Endothelial cell of umbilical vein (primary cell): Measurements from ENCODE around the gene TADA2B. TPM values are rescaled to one million over a fixed set of nuclear protein-coding genes. Genes with fewer than 3 reads are reported as not detected.

Source experiments
- BruUV-seq: library from RNA; stranded (reverse); fragments of 400-500 nt; replicated peaks from 2 replicates; lab custom pipeline; 2021; lab: Mats Ljungman, UMichigan
- CTCF ChIA-PET: fragments of 300-600, 350-600 bp; sonication (Branson Sonifier 250); formaldehyde crosslinking; loops from one replicate; lab custom pipeline; 2021; ENCODE audit warnings: antibody characterized with exemption, inconsistent platforms; lab: Charles Lee
- POLR2A ChIA-PET: fragments of 300-600, 350-600 bp; sonication (Branson Sonifier 250); formaldehyde crosslinking; loops from one replicate; lab custom pipeline; 2021; ENCODE audit warnings: antibody characterized with exemption, inconsistent platforms; lab: Charles Lee
- DNase-seq: peaks from one replicate; pipeline ENCODE4 v3.0.0-alpha.2; 2011; ENCODE audit warnings: low read depth, low spot score
- FAIRE-seq: peaks from 2 replicates; lab custom pipeline; 2011; peaks lifted over from hg19 to GRCh38; lab: Jason Lieb, UNC
- H2AFZ ChIP-seq: 2 replicates; pipeline ENCODE4 v1.6.0; 2012; ENCODE audit warnings: low read depth, low read length, control low read depth, inconsistent platforms
- H3K27ac ChIP-seq: 2 replicates; pipeline ENCODE4 v1.5.1; 2011; ENCODE audit warnings: low read depth, mild to moderate bottlenecking, control low read depth, low read length, moderate library complexity; ENCODE audit not compliant: insufficient read depth
- H3K27me3 ChIP-seq, 2 experiments: 2 replicates each; pipeline versions ENCODE4 v1.6.0 to v1.6.1; 2011; ENCODE audit warnings: low read length in 2 of 2, mixed read lengths in 1 of 2; ENCODE audit not compliant: control insufficient read depth in 2 of 2, insufficient read depth in 2 of 2
- H3K36me3 ChIP-seq, 2 experiments: 2 replicates in 1 of 2; 3 replicates in 1 of 2; pipeline ENCODE4 v1.5.1; 2011; ENCODE audit warnings: low read length in 2 of 2, mild to moderate bottlenecking in 1 of 2, moderate library complexity in 1 of 2; ENCODE audit not compliant: control insufficient read depth in 2 of 2, insufficient read depth in 2 of 2; ENCODE audit errors: extremely low read depth in 1 of 2
- H3K4me1 ChIP-seq: 3 replicates; pipeline ENCODE4 v1.5.1; 2011; ENCODE audit warnings: mild to moderate bottlenecking, low read length; ENCODE audit not compliant: control insufficient read depth, insufficient read depth; ENCODE audit errors: extremely low read depth
- H3K4me2 ChIP-seq: 2 replicates; pipeline ENCODE4 v1.6.1; 2011; ENCODE audit warnings: low read length, control low read depth, mixed read lengths; ENCODE audit not compliant: insufficient read depth
- H3K4me3 ChIP-seq, 3 experiments: fragments of 200-600 bp in 1 of 3; sonication (generic), shearing (Covaris generic) in 1 of 3; replicated peaks in 1 of 3; 2 replicates each; pipeline ENCODE4 v1.5.1; 2011 to 2016; ENCODE audit warnings: control low read depth in 3 of 3, low read length in 3 of 3, mild to moderate bottlenecking in 2 of 3, inconsistent platforms in 1 of 3, low read depth in 1 of 3, moderate library complexity in 1 of 3; ENCODE audit not compliant: insufficient read depth in 1 of 3
- H3K79me2 ChIP-seq: 2 replicates; pipeline ENCODE4 v1.6.0; 2012; ENCODE audit warnings: low read length, inconsistent platforms; ENCODE audit not compliant: control insufficient read depth, insufficient read depth
- H3K9ac ChIP-seq: replicated peaks from 2 replicates; pipeline ENCODE3; 2011; ENCODE audit warnings: low read length, control low read depth; ENCODE audit not compliant: insufficient read depth; ENCODE audit errors: extremely low read depth
- H3K9me1 ChIP-seq: replicated peaks from 3 replicates; pipeline ENCODE4 v1.6.0; 2011; ENCODE audit warnings: mild to moderate bottlenecking, low read length; ENCODE audit not compliant: control insufficient read depth, insufficient read depth; ENCODE audit errors: extremely low read depth
- H3K9me3 ChIP-seq: replicated peaks from 2 replicates; pipeline ENCODE4 v1.5.1; 2012; ENCODE audit warnings: low read length, inconsistent platforms; ENCODE audit not compliant: control insufficient read depth, insufficient read depth
- H4K20me1 ChIP-seq: replicated peaks from 2 replicates; pipeline ENCODE3; 2011; ENCODE audit warnings: mild to moderate bottlenecking, low read length; ENCODE audit not compliant: control insufficient read depth, insufficient read depth; ENCODE audit errors: extremely low read depth
- CTCF ChIP-seq, 2 donors: IDR thresholded peaks; 1 replicate in 1 of 2; 2 replicates in 1 of 2; pipeline ENCODE4 v1.5.1; 2011; ENCODE audit warnings: low read length in 2 of 2, mild to moderate bottlenecking in 2 of 2, moderate library complexity in 2 of 2, control low read depth in 1 of 2, inconsistent platforms in 1 of 2, low read depth in 1 of 2; ENCODE audit not compliant: insufficient read depth in 1 of 2; ENCODE audit errors: extremely low read depth in 1 of 2
- EZH2 ChIP-seq: IDR thresholded peaks from 2 replicates; pipeline ENCODE4 v1.6.1; 2012; ENCODE audit warnings: borderline replicate concordance, low read depth, mild to moderate bottlenecking, moderate library complexity, low read length, inconsistent platforms; ENCODE audit not compliant: severe bottlenecking
- FOS ChIP-seq: IDR thresholded peaks from 2 replicates; pipeline ENCODE4 v1.6.1; 2011; ENCODE audit warnings: mild to moderate bottlenecking, low read length, moderate library complexity, borderline replicate concordance; ENCODE audit not compliant: insufficient read depth
- GATA2 ChIP-seq: IDR thresholded peaks from 2 replicates; pipeline ENCODE4 v1.7.0; 2011; ENCODE audit warnings: low read depth, mild to moderate bottlenecking, moderate library complexity, mixed read lengths, low read length; ENCODE audit not compliant: insufficient read length, insufficient read depth
- JUN ChIP-seq: IDR thresholded peaks from 2 replicates; pipeline ENCODE4 v1.6.1; 2011; ENCODE audit warnings: borderline replicate concordance, low read depth; ENCODE audit not compliant: insufficient read length, insufficient read depth
- MAX ChIP-seq: IDR thresholded peaks from 2 replicates; pipeline ENCODE4 v1.6.1; 2011; ENCODE audit not compliant: insufficient read depth, insufficient read length
- MYC ChIP-seq: IDR thresholded peaks from one replicate; pipeline ENCODE4 v1.6.1; 2011; ENCODE audit warnings: mild to moderate bottlenecking, low read depth, low read length
- POLR2A ChIP-seq: IDR thresholded peaks from 2 replicates; pipeline ENCODE4 v1.6.1; 2012; ENCODE audit warnings: low read depth, mild to moderate bottlenecking, control low read depth, low read length
- POLR2AphosphoS5 ChIP-seq: IDR thresholded peaks from 2 replicates; pipeline ENCODE4 v1.6.1; 2012; ENCODE audit warnings: low read depth, mild to moderate bottlenecking, control low read depth, low read length, moderate library complexity; ENCODE audit not compliant: insufficient read depth
- dilution Hi-C: fragments of 300-500 bp; cut with MboI; formaldehyde crosslinking; loops from one replicate; pipeline ENCODE4 v1.15.0; 2019; ENCODE audit warnings: low sequenced_read_pairs; ENCODE audit not compliant: extremely low pct_ligation_motif_present
- intact Hi-C: fragments of 100-400 bp; cut with micrococcal nuclease; formaldehyde crosslinking; loops from one replicate; pipeline ENCODE4 v1.10.0; 2022
- polyA plus RNA-seq, 4 experiments: library from polyadenylated mRNA; depleted of rRNA in 3 of 4; stranded (reverse) in 3 of 4; unstranded in 1 of 4; fragments of >200 nt; gene quantifications; 2 replicates each; pipeline versions ENCODE4 v1.2.1 to v1.2.3, GENCODE V29; 2011 to 2012; ENCODE audit warnings: missing spikeins in 1 of 4
- total RNA-seq: library from RNA; stranded (reverse); gene quantifications from 2 replicates; pipeline ENCODE4 v1.2.3, GENCODE V29; 2021

TADA2B gene
- total and polyA plus RNA-seq, 2 donors (not counting 3 experiments of a cell fraction or from before 2014, with no cell fraction given), result 5.5 to 11.5 TPM

- DNase-seq (no peak), FAIRE-seq (no peak)
- intact Hi-C loops (no loop called here), dilution Hi-C loops (no loop called here)
- Histone ChIP-seq H3K79me2 (peaks cover 46% of the 10 kb centered on the region), H3K27me3 (no peaks in the 10 kb centered on the region), H3K4me2 (peak overlapping the region; percentile 89), H3K36me3 (peaks cover 13 to 29% of the 10 kb centered on the region in 2 experiments), H3K9ac (no peak overlapping the region), H4K20me1 (no peaks in the 10 kb centered on the region), H3K4me3 (no peak overlapping the region), H3K9me3 (no peaks in the 10 kb centered on the region), H3K9me1 (no peaks in the 10 kb centered on the region), H2AFZ (no peak overlapping the region), H3K4me1 (peaks cover 20% of the 10 kb centered on the region), H3K27ac (no peak overlapping the region)
- ChIA-PET POLR2A (no interaction called here), CTCF (interaction anchor here (1.4 to 8.6 kb wide), 4 partner anchors 11 to 346 kb away, joined by 4 to 79 read pairs (median 20); partner anchors contain the start of gene TADA2B)
- BruUV-seq, result no TSS peak
- no peak for TF ChIP-seq GATA2
- no peak for TF ChIP-seq EZH2
- no peak for TF ChIP-seq POLR2A
- TF ChIP-seq POLR2AphosphoS5, result no peak
- no peak for TF ChIP-seq CTCF (IDR thresholded peaks at IDR 0.05; ENCODE audit: extremely low read depth in 1 of 2, insufficient read depth in 1 of 2, low read depth in 1 of 2, low read length in 2 of 2)
- no peak for TF ChIP-seq MAX
- TF ChIP-seq JUN, result no peak
- TF ChIP-seq FOS, result no peak
- no peak for TF ChIP-seq MYC
Observed at GRCh38 chr4:7066006-7066405, 22.8 kb downstream of the TADA2B start.
